ENCODE measurements around the gene CDH2.

- TF ChIP-seq, protein P1, sequence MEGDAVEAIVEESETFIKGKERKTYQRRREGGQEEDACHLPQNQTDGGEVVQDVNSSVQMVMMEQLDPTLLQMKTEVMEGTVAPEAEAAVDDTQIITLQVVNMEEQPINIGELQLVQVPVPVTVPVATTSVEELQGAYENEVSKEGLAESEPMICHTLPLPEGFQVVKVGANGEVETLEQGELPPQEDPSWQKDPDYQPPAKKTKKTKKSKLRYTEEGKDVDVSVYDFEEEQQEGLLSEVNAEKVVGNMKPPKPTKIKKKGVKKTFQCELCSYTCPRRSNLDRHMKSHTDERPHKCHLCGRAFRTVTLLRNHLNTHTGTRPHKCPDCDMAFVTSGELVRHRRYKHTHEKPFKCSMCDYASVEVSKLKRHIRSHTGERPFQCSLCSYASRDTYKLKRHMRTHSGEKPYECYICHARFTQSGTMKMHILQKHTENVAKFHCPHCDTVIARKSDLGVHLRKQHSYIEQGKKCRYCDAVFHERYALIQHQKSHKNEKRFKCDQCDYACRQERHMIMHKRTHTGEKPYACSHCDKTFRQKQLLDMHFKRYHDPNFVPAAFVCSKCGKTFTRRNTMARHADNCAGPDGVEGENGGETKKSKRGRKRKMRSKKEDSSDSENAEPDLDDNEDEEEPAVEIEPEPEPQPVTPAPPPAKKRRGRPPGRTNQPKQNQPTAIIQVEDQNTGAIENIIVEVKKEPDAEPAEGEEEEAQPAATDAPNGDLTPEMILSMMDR (IDR thresholded peaks at IDR 0.05): no peak
- no peak for TF ChIP-seq POLR2A (IDR thresholded peaks at IDR 0.05)
Measured at GRCh38 chr18:28116461-28116860, 60.5 kb downstream of the CDH2 start.
